DOHH2 (cell line): ENCODE measurements around the gene LIN28A.

Experiments used
- H3F3A ChIP-seq: fragments of 200-600 bp; sonication (generic), shearing (Covaris generic); 2 replicates; pipeline ENCODE4 v1.6.0; 2016; ENCODE audit warnings: antibody characterized with exemption, mild to moderate bottlenecking; ENCODE audit not compliant: control insufficient read depth, insufficient read depth
- H3K27ac ChIP-seq: fragments of 200-600 bp; sonication (generic); 2 replicates; pipeline ENCODE4 v1.5.1; 2014; ENCODE audit warnings: low read depth, mild to moderate bottlenecking, low read length, moderate library complexity
- H3K27me3 ChIP-seq: fragments of 200-600 bp; sonication (generic); 2 replicates; pipeline ENCODE4 v1.6.1; 2014; ENCODE audit warnings: mild to moderate bottlenecking, low read length, mixed read lengths; ENCODE audit not compliant: control insufficient read depth
- H3K36me3 ChIP-seq: fragments of 200-600 bp; sonication (generic); 2 replicates; pipeline ENCODE4 v1.6.1; 2014; ENCODE audit warnings: mild to moderate bottlenecking, low read length, moderate library complexity, mixed read lengths; ENCODE audit not compliant: control insufficient read depth
- H3K4me1 ChIP-seq: fragments of 200-600 bp; sonication (generic); 2 replicates; pipeline ENCODE4 v1.6.1; 2014; ENCODE audit warnings: mild to moderate bottlenecking, low read length, mixed read lengths; ENCODE audit not compliant: control insufficient read depth
- H3K4me2 ChIP-seq: fragments of 200-600 bp; sonication (generic); 2 replicates; pipeline ENCODE4 v1.6.0; 2014; ENCODE audit warnings: mild to moderate bottlenecking, low read length, moderate library complexity
- H3K4me3 ChIP-seq: fragments of 200-600 bp; sonication (generic); 2 replicates; pipeline ENCODE4 v1.5.1; 2014; ENCODE audit warnings: mild to moderate bottlenecking, low read length, mixed read lengths
- H3K79me2 ChIP-seq: fragments of 200-600 bp; sonication (generic); 2 replicates; pipeline ENCODE4 v1.6.1; 2014; ENCODE audit warnings: mild to moderate bottlenecking, low read length, mixed read lengths; ENCODE audit not compliant: control insufficient read depth
- H3K9me2 ChIP-seq: fragments of 200-600 bp; sonication (generic); replicated peaks from 2 replicates; pipeline ENCODE4 v1.6.1; 2014; ENCODE audit warnings: mild to moderate bottlenecking, low read length, mixed read lengths; ENCODE audit not compliant: control insufficient read depth
- H3K9me3 ChIP-seq: fragments of 200-600 bp; sonication (generic); 2 replicates; pipeline ENCODE4 v1.6.1; 2014; ENCODE audit warnings: antibody characterized with exemption, low read length, mixed read lengths; ENCODE audit not compliant: control insufficient read depth, insufficient read depth
- H4K20me1 ChIP-seq: fragments of 200-600 bp; sonication (generic); 2 replicates; pipeline ENCODE4 v1.6.0; 2014; ENCODE audit warnings: low read depth, mild to moderate bottlenecking, antibody characterized with exemption, low read length, moderate library complexity; ENCODE audit not compliant: control insufficient read depth, insufficient read depth
- EZH2phosphoT487 ChIP-seq: fragments of 200-600 bp; sonication (generic); IDR thresholded peaks from 2 replicates; pipeline ENCODE4 v1.6.1; 2017; ENCODE audit warnings: borderline replicate concordance, mild to moderate bottlenecking, antibody characterized with exemption, low read length, moderate library complexity, mixed read lengths
- TF ChIP-seq, protein P1 (sequence below): fragments of 200-600 bp; sonication (generic); IDR thresholded peaks from one replicate; pipeline ENCODE4 v1.5.1; 2014; ENCODE audit warnings: antibody characterized with exemption, mild to moderate bottlenecking, low read depth, low read length; ENCODE audit not compliant: poor library complexity, severe bottlenecking

The LIN28A gene

DNA sequence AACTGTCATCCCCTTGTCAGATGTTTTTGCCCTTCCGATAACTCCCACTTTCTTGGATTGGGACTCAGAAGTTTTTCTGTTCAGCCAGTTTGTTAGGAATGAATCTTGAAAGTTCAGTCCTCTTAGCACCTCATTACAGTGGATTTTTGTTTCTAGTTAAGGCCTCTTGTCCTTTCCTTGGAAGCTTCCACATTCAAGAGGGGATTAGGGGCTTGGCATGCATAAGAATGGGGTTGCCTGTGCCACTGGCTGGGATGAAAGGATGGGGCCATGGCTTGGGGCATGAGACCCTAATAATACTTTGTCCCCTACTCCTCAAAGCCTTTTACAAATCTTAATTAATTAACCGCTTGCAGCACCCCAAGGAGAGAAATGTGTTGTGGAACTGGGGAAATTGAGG, 19.1 kb downstream of the LIN28A start:
- Histone ChIP-seq H3K4me3 (no peak overlapping the region), H3F3A (peaks cover 5% of the 10 kb centered on the region; the same call in 1 of the 2 replicates), H3K4me2 (no peak overlapping the region), H3K27ac (no peak overlapping the region), H3K36me3 (peaks cover 8% of the 10 kb centered on the region), H3K9me3 (no peaks in the 10 kb centered on the region), H3K27me3 (no peaks in the 10 kb centered on the region), H3K4me1 (peaks cover 26% of the 10 kb centered on the region), H3K9me2 (no peaks in the 10 kb centered on the region), H4K20me1 (no peaks in the 10 kb centered on the region), H3K79me2 (peaks cover 28% of the 10 kb centered on the region)
- no peak for TF ChIP-seq EZH2phosphoT487
- TF ChIP-seq, protein P1, sequence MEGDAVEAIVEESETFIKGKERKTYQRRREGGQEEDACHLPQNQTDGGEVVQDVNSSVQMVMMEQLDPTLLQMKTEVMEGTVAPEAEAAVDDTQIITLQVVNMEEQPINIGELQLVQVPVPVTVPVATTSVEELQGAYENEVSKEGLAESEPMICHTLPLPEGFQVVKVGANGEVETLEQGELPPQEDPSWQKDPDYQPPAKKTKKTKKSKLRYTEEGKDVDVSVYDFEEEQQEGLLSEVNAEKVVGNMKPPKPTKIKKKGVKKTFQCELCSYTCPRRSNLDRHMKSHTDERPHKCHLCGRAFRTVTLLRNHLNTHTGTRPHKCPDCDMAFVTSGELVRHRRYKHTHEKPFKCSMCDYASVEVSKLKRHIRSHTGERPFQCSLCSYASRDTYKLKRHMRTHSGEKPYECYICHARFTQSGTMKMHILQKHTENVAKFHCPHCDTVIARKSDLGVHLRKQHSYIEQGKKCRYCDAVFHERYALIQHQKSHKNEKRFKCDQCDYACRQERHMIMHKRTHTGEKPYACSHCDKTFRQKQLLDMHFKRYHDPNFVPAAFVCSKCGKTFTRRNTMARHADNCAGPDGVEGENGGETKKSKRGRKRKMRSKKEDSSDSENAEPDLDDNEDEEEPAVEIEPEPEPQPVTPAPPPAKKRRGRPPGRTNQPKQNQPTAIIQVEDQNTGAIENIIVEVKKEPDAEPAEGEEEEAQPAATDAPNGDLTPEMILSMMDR, result no peak

DNA sequence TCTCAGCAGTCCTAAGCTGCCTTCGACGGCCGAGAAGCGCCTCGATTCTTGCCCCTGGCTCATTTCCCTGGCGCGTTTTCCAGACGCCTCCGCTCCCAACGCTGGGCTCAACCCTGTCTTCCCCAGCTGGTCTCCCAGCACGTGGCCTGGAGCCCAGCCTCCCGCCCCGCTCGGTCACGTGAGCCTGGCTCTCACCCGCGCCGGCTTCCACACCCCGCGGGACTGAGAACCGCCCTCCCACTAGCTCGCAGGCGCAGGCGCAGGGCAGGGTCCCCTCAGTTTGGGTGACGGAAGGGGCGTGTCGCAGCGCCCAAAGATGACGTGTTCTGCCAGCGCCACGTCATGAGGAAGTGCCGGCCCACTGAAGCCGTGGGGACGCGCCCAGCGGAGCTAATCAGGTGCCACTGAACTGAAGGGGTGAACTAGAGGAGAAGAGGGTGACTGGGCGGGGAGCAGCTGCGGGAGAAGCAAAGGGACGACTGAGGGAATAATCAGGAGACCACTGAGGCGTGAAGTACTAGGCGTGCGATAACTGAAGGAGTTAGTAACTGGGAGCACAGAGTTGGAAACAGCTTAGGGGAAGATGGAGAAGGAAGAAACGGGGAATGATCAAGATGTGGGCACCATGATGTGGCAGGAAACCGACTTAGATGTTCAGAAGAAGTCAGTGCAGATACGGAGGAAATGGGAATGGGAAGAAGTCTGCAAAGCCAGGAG, 21.5 kb downstream of the LIN28A start, which contains the start of gene DHDDS:
DHDDS (plus strand) TSS at position 343 of the 717 bp plus-strand sequence. CDS start 625 bp downstream, outside the sequence.
- H3K4me3 ChIP-seq, result peak within 1 kb of the TSS; percentile 100
- peak within 1 kb of the TSS; percentile 53 for H3K27ac ChIP-seq
- no peak for TF ChIP-seq EZH2phosphoT487
- TF ChIP-seq, protein P1, result no peak

DNA sequence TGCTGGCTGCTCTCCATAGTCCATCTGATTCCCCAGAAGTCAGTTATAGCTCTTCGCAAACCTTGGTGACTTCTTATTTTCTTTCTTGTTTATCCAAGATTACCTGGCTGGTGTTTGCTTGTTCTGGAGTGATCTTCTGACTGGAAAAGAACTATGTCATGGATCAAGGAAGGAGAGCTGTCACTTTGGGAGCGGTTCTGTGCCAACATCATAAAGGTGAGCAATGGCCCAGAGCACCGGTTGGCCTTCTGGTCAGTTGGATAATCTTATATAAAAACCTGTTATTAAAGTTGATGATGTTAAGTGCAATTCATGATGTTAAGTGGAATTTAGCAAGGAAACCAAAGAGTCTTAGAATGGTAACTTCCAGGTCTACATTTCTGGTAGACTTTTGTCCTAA, 22.2 kb downstream of the LIN28A start:
- Histone ChIP-seq H3K9me2 (no peaks in the 10 kb centered on the region), H3K9me3 (no peaks in the 10 kb centered on the region), H3K4me2 (peak overlapping the region; percentile 93), H3K4me3 (peak overlapping the region; percentile 100), H4K20me1 (no peaks in the 10 kb centered on the region), H3K79me2 (peaks cover 28% of the 10 kb centered on the region), H3K27ac (peak overlapping the region; percentile 53), H3K27me3 (no peaks in the 10 kb centered on the region), H3F3A (peaks cover 5% of the 10 kb centered on the region; the same call in 1 of the 2 replicates), H3K36me3 (peaks cover 17% of the 10 kb centered on the region), H3K4me1 (peaks cover 26% of the 10 kb centered on the region)
- TF ChIP-seq, protein P1, result no peak
- no peak for TF ChIP-seq EZH2phosphoT487

More for the DNA sequence above, 21.5 kb downstream of the LIN28A start, which contains the start of gene DHDDS:
- Histone ChIP-seq H3K9me3 (no peaks in the 10 kb centered on the region), H3K79me2 (peaks cover 28% of the 10 kb centered on the region), H3K9me2 (no peaks in the 10 kb centered on the region), H3K36me3 (peaks cover 14% of the 10 kb centered on the region), H3F3A (peaks cover 5% of the 10 kb centered on the region; the same call in 1 of the 2 replicates), H3K4me2 (peak within 1 kb of the TSS; percentile 93), H4K20me1 (no peaks in the 10 kb centered on the region), H3K27me3 (no peaks in the 10 kb centered on the region), H3K4me1 (peaks cover 26% of the 10 kb centered on the region)
